ENCODE data around the gene CXCL12. TPM values are rescaled to one million over a fixed set of nuclear protein-coding genes. Genes with fewer than 3 reads are reported as not detected.

The CXCL12 gene
- total RNA-seq, 1 experiment from 2014 or later, result 0.47 TPM

DNA sequence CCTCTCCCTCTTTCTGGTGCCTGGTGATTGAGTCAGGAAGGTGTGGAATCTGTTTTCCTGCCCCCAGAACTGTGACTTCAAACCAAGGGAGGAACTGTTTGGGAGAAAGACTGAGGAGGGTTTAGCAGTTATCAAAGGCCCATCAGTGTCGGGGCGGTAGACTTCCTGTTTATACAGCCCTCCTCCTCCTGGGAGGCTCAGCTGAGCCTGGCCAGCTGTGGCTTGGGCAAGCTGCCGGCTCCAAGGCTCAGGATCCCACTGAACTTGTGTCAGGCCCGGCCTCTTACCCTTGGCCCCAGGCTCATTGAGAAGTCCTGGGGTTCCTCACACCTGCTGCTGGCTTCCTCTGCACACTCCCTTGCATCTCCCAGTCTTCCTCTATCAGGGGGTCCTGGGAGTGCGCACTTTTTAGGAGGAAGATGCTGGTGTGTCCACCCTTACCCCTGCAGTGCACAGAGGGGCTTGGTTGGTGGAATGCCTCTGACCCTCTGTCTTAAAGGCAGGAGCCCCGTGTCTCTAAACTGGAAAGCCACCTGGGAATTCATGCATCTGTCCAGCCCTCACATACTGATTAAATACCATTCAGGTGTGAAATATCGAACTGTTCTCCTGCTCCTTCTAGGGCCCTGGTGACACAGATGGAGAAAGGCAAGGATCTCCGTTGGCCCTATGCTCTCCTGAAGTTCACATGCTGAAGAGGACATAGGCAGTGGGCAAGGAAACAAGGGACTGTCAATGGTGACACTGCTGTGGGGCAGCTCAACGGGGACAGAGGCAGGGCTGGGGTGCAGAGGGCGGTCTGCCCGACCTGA lies 32.4 kb downstream of the CXCL12 start:
- Histone ChIP-seq H3K36me3 (ENCODE audit: low read depth, low read length) (no peaks in the 10 kb centered on the region), H3K27me3 (ENCODE audit: low read length) (peaks cover 70% of the 10 kb centered on the region), H3K9me3 (ENCODE audit: low read length) (no peaks in the 10 kb centered on the region), H3K27ac (ENCODE audit: low read length) (no peak overlapping the region), H2AFZ (ENCODE audit: low read length) (no peak overlapping the region), H3K79me2 (ENCODE audit: low read length) (no peaks in the 10 kb centered on the region), H3K4me1 (ENCODE audit: insufficient read depth, low read length) (no peaks in the 10 kb centered on the region), H3K9ac (ENCODE audit: low read length) (no peak overlapping the region), H3K4me3 (ENCODE audit: low read length) (no peak overlapping the region), H3K4me2 (ENCODE audit: low read length) (no peak overlapping the region), H3K9me2 (replicated peaks; ENCODE audit: low read length) (no peaks in the 10 kb centered on the region), H4K20me1 (ENCODE audit: low read length) (no peaks in the 10 kb centered on the region), H3F3A (ENCODE audit: low read length, unreplicated experiment) (no peaks in the 10 kb centered on the region)
- TF ChIP-seq, protein P1, sequence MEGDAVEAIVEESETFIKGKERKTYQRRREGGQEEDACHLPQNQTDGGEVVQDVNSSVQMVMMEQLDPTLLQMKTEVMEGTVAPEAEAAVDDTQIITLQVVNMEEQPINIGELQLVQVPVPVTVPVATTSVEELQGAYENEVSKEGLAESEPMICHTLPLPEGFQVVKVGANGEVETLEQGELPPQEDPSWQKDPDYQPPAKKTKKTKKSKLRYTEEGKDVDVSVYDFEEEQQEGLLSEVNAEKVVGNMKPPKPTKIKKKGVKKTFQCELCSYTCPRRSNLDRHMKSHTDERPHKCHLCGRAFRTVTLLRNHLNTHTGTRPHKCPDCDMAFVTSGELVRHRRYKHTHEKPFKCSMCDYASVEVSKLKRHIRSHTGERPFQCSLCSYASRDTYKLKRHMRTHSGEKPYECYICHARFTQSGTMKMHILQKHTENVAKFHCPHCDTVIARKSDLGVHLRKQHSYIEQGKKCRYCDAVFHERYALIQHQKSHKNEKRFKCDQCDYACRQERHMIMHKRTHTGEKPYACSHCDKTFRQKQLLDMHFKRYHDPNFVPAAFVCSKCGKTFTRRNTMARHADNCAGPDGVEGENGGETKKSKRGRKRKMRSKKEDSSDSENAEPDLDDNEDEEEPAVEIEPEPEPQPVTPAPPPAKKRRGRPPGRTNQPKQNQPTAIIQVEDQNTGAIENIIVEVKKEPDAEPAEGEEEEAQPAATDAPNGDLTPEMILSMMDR (conservative IDR thresholded peaks at IDR 0.05; ENCODE audit: low read depth, low read length), result no peak
- TF ChIP-seq EZH2 (IDR thresholded peaks at IDR 0.05; ENCODE audit: low read length, unreplicated experiment), result no peak
- no peak for TF ChIP-seq EZH2phosphoT487 (IDR thresholded peaks at IDR 0.05; ENCODE audit: borderline replicate concordance, low read length)
- ChIA-PET CTCF (no interaction called here), POLR2A (ENCODE audit: unreplicated experiment) (no interaction called here)
- ATAC-seq (no peak), DNase-seq (no peak)
- BruUV-seq (replicated peaks), result no TSS peak
- intact Hi-C loops (cut with micrococcal nuclease), result no loop called here

DNA sequence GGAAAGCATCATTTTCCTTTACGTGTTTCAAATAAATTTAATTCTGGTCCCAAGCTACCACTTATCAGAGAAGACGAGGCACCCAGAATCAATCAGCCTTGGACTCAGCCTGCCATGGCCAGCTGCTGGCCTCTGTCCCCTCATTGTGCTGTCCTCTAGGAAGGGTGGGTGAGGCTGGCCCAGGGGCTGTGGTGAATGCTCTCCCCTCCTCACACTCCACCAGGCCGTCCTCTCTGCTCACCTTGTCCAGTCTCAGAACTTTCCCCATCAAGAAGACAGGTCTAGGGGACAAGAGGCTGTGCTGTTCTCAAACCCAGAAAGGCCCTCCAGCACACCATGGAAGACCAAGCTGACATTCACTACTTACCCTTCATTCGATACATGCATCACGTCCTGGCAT lies 36.4 kb downstream of the CXCL12 start:
- Histone ChIP-seq H3K4me3 (ENCODE audit: low read length) (no peak overlapping the region), H3K79me2 (ENCODE audit: low read length) (no peaks in the 10 kb centered on the region), H3K4me2 (ENCODE audit: low read length) (no peak overlapping the region), H3K27ac (ENCODE audit: low read length) (no peak overlapping the region), H4K20me1 (ENCODE audit: low read length) (no peaks in the 10 kb centered on the region), H3K9me2 (replicated peaks; ENCODE audit: low read length) (no peaks in the 10 kb centered on the region), H3K4me1 (ENCODE audit: insufficient read depth, low read length) (no peaks in the 10 kb centered on the region), H2AFZ (ENCODE audit: low read length) (no peak overlapping the region), H3K9me3 (ENCODE audit: low read length) (no peaks in the 10 kb centered on the region), H3K36me3 (ENCODE audit: low read depth, low read length) (no peaks in the 10 kb centered on the region), H3K27me3 (ENCODE audit: low read length) (peaks cover 50% of the 10 kb centered on the region), H3F3A (ENCODE audit: low read length, unreplicated experiment) (no peaks in the 10 kb centered on the region), H3K9ac (ENCODE audit: low read length) (no peak overlapping the region)
- intact Hi-C loops (cut with micrococcal nuclease), result no loop called here
- CTCF ChIA-PET, result no interaction called here
- no peak for ATAC-seq
- DNase-seq, result no peak
- TF ChIP-seq EZH2 (IDR thresholded peaks at IDR 0.05; ENCODE audit: low read length, unreplicated experiment), result no peak
- no peak for TF ChIP-seq EZH2phosphoT487 (IDR thresholded peaks at IDR 0.05; ENCODE audit: borderline replicate concordance, low read length)
- TF ChIP-seq, protein P1 (conservative IDR thresholded peaks at IDR 0.05; ENCODE audit: low read depth, low read length), result no peak
- POLR2A ChIA-PET (ENCODE audit: unreplicated experiment), result no interaction called here
- no TSS peak for BruUV-seq (replicated peaks)

DNA sequence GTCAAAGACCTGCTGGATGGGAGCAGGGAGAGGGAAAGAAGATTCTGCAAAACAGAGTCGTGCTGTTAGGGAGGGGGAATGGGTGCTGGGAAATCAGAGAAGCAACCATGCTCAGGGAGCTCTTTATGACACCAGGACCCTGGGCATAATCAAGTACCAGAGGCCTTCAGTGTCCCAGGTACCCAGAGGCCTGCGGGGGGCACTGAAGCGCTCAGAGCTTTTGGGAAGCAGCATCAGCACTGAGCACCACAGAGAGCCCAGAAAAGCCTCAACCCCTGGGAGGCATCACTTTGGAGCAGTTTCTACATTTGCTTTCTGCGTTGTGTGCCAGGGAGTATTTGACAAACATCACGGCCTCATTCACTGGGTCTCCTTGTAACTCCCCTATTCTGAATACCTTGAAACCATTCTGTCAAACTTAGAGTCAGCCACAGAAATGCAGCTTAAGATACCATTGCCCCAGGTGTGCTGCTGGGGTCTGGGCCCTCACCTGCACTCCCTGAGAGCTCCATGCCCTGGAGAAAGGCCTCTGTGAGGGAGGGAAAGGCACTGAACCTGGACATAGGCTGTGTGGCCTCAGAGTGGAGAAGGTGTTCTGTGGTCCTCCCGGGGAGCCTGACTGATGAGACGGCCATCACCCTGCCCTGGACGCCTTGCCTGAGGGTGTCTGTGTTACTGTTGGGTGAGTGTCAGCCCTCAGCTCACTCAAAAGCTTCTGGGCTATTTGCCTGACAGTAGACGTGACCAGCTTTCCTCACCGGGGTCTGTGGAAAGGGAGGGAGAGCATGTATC lies 37.1 kb downstream of the CXCL12 start:
- H3K9me3 ChIP-seq (ENCODE audit: low read length), result no peaks in the 10 kb centered on the region
- no peak overlapping the region for H3K4me2 ChIP-seq (ENCODE audit: low read length)
- H3K9me2 ChIP-seq (replicated peaks; ENCODE audit: low read length), result no peaks in the 10 kb centered on the region
- no peak overlapping the region for H3K4me3 ChIP-seq (ENCODE audit: low read length)
- ChIA-PET CTCF (no interaction called here), POLR2A (ENCODE audit: unreplicated experiment) (no interaction called here)
- H3K27me3 ChIP-seq (ENCODE audit: low read length), result peaks cover 52% of the 10 kb centered on the region
- no peak for ATAC-seq
- H2AFZ ChIP-seq (ENCODE audit: low read length), result no peak overlapping the region
- H3K36me3 ChIP-seq (ENCODE audit: low read depth, low read length), result no peaks in the 10 kb centered on the region
- H3F3A ChIP-seq (ENCODE audit: low read length, unreplicated experiment), result no peaks in the 10 kb centered on the region
- no peak overlapping the region for H3K9ac ChIP-seq (ENCODE audit: low read length)
- intact Hi-C loops (cut with micrococcal nuclease), result no loop called here
- H3K79me2 ChIP-seq (ENCODE audit: low read length), result no peaks in the 10 kb centered on the region
- TF ChIP-seq EZH2 (IDR thresholded peaks at IDR 0.05; ENCODE audit: low read length, unreplicated experiment), result no peak
- TF ChIP-seq, protein P1 (conservative IDR thresholded peaks at IDR 0.05; ENCODE audit: low read depth, low read length), result no peak
- TF ChIP-seq EZH2phosphoT487 (IDR thresholded peaks at IDR 0.05; ENCODE audit: borderline replicate concordance, low read length), result no peak
- H3K4me1 ChIP-seq (ENCODE audit: insufficient read depth, low read length), result no peaks in the 10 kb centered on the region
- no peak overlapping the region for H3K27ac ChIP-seq (ENCODE audit: low read length)
- BruUV-seq (replicated peaks), result no TSS peak
- no peak for DNase-seq
- no peaks in the 10 kb centered on the region for H4K20me1 ChIP-seq (ENCODE audit: low read length)
